H1 (cell line): ENCODE data around the gene SMARCC2. TPM values are rescaled to one million over a fixed set of nuclear protein-coding genes. Genes with fewer than 3 reads are reported as not detected.

Source experiments
- CHD1 ChIP-seq: IDR thresholded peaks from 2 replicates; pipeline ENCODE4 v1.6.1; 2012; ENCODE audit warnings: low read depth, low read length, improper control_type of control experiment
- CTBP2 ChIP-seq: IDR thresholded peaks from 2 replicates; pipeline ENCODE4 v1.7.0; 2011; ENCODE audit warnings: borderline replicate concordance, mild to moderate bottlenecking, moderate library complexity, mixed read lengths, low read length; ENCODE audit not compliant: insufficient read depth, insufficient read length
- EP300 ChIP-seq, 2 experiments: IDR thresholded peaks; 1 replicate in 1 of 2; 2 replicates in 1 of 2; pipeline ENCODE4 v1.6.1; 2011 to 2012; ENCODE audit warnings: low read depth in 2 of 2, low read length in 2 of 2, mild to moderate bottlenecking in 2 of 2, borderline replicate concordance in 1 of 2, inconsistent platforms in 1 of 2, moderate library complexity in 1 of 2
- NANOG ChIP-seq: IDR thresholded peaks from 2 replicates; pipeline ENCODE4 v1.6.1; 2011; ENCODE audit warnings: low read length, low read depth, mild to moderate bottlenecking, inconsistent platforms; ENCODE audit not compliant: insufficient read depth, poor library complexity, severe bottlenecking
- SIRT6 ChIP-seq: IDR thresholded peaks from one replicate; pipeline ENCODE4 v1.7.1; 2012; ENCODE audit warnings: low read length, inconsistent platforms
- TEAD4 ChIP-seq: IDR thresholded peaks from 2 replicates; pipeline ENCODE4 v1.6.1; 2012; ENCODE audit warnings: low read depth, low read length, inconsistent platforms, mixed read lengths
- polyA plus RNA-seq, 7 experiments: library from polyadenylated mRNA; depleted of rRNA in 3 of 7; stranded (reverse) in 5 of 7; unstranded in 2 of 7; fragments of >200 nt in 5 of 7; fragments of 200-250 nt in 2 of 7; gene quantifications; 1 replicate in 5 of 7; 2 replicates in 1 of 7; 4 replicates in 1 of 7; pipeline versions ENCODE4 v1.2.1 to v1.2.3, GENCODE V29; 2011 to 2013; ENCODE audit warnings: missing spikeins in 2 of 7, mixed read lengths in 2 of 7
- total RNA-seq: library from RNA; stranded (reverse); fragmentation: NEBNext Ultra II Directional; extraction: Animal tissue kit (Norgen Biotek cat#: 25700); gene quantifications from 2 replicates; pipeline ENCODE4 v1.2.1, GENCODE V29; 2021
- TF ChIP-seq, protein P1 (sequence below): IDR thresholded peaks from 2 replicates; pipeline ENCODE4 v1.6.1; 2011; ENCODE audit warnings: low read depth, mild to moderate bottlenecking, low read length; ENCODE audit not compliant: insufficient read depth
- TF ChIP-seq, protein P2 (sequence below): IDR thresholded peaks from 2 replicates; pipeline ENCODE4 v1.6.1; 2012; ENCODE audit warnings: inconsistent platforms

SMARCC2 gene
- total and polyA plus RNA-seq, 2 of the 8 experiments (the other 6 are each of a cell fraction or from before 2014, with no cell fraction given): 33.9 to 78.5 TPM

DNA sequence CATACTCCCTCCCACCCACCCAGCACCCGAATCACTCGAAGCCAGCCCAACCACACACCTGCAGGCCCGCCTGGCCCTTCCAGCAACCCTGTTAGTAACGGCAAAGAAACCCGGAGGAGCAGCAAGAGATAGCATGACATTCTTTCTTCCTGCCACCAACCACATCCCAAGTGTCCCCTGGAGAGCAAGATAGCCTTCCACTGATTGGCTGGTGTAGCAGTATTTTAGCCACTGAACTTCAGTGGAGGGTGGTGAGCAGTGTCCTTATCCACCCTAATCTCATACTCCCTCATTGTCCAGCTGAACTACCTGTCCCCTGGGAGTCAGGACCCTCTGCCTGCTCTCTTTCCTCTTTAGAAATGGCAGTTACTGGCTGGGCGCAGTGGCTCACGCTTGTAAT is 39.8 kb upstream of the SMARCC2 start (continued):
- TF ChIP-seq CTBP2 (no peak), NANOG (no peak), TEAD4 (no peak), SIRT6 (no peak), CHD1 (no peak), EP300 (IDR thresholded peaks at IDR 0.05; ENCODE audit: borderline replicate concordance in 1 of 2, low read depth in 2 of 2, low read length in 2 of 2) (no peak)
- TF ChIP-seq, protein P1, sequence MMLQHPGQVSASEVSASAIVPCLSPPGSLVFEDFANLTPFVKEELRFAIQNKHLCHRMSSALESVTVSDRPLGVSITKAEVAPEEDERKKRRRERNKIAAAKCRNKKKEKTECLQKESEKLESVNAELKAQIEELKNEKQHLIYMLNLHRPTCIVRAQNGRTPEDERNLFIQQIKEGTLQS: no peak
- TF ChIP-seq, protein P2, sequence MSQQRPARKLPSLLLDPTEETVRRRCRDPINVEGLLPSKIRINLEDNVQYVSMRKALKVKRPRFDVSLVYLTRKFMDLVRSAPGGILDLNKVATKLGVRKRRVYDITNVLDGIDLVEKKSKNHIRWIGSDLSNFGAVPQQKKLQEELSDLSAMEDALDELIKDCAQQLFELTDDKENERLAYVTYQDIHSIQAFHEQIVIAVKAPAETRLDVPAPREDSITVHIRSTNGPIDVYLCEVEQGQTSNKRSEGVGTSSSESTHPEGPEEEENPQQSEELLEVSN: no peak
- TF ChIP-seq, all 59 proteins: peak for 0
